H9 (cell line): ENCODE results near the gene GALNT12. TPM values are rescaled to one million over a fixed set of nuclear protein-coding genes. Genes with fewer than 3 reads are reported as not detected.

Experiments used
- DNase-seq: peaks from one replicate; pipeline ENCODE4 v3.0.0-alpha.2; 2017
- H2AFZ ChIP-seq: one replicate; pipeline ENCODE4 v1.6.1; 2013; ENCODE audit warnings: mild to moderate bottlenecking, low read length, control low read depth, moderate library complexity
- H2AK5ac ChIP-seq: 2 replicates; pipeline ENCODE4 v1.6.1; 2013; ENCODE audit warnings: low read length, control low read depth, mixed read lengths; ENCODE audit not compliant: insufficient read length
- H2BK120ac ChIP-seq: one replicate; pipeline ENCODE4 v1.6.1; 2013; ENCODE audit warnings: low read depth, mild to moderate bottlenecking, low read length, control low read depth, inconsistent platforms; ENCODE audit not compliant: poor library complexity, severe bottlenecking
- H2BK12ac ChIP-seq: 2 replicates; pipeline ENCODE4 v1.6.1; 2013; ENCODE audit warnings: low read length, control low read depth, mixed read lengths, low read depth; ENCODE audit not compliant: insufficient read length
- H2BK15ac ChIP-seq: 2 replicates; pipeline ENCODE4 v1.6.1; 2013; ENCODE audit warnings: low read depth, low read length, control low read depth
- H2BK20ac ChIP-seq: one replicate; pipeline ENCODE4 v1.6.1; 2013; ENCODE audit warnings: low read depth, mild to moderate bottlenecking, low read length, control low read depth, inconsistent platforms; ENCODE audit not compliant: poor library complexity, severe bottlenecking
- H2BK5ac ChIP-seq: 2 replicates; pipeline ENCODE4 v1.6.1; 2013; ENCODE audit warnings: low read length, control low read depth, mixed read lengths; ENCODE audit not compliant: insufficient read length
- H3K14ac ChIP-seq: 2 replicates; pipeline ENCODE4 v1.6.1; 2013; ENCODE audit warnings: low read length, control low read depth; ENCODE audit not compliant: insufficient read depth
- H3K18ac ChIP-seq: 2 replicates; pipeline ENCODE4 v1.6.1; 2013; ENCODE audit warnings: low read depth, mild to moderate bottlenecking, mixed read lengths, low read length, control low read depth; ENCODE audit not compliant: insufficient read length
- H3K23ac ChIP-seq: 2 replicates; pipeline ENCODE4 v1.6.1; 2013; ENCODE audit warnings: low read length, control low read depth, mixed read lengths, low read depth; ENCODE audit not compliant: insufficient read length
- H3K23me2 ChIP-seq: 2 replicates; pipeline ENCODE4 v1.6.1; 2013; ENCODE audit warnings: low read depth, mild to moderate bottlenecking, mixed read lengths, low read length, control low read depth; ENCODE audit not compliant: insufficient read length, poor library complexity, severe bottlenecking
- H3K27ac ChIP-seq: 2 replicates; pipeline ENCODE4 v1.5.1; 2013; ENCODE audit warnings: low read length, control low read depth, mixed read lengths, low read depth; ENCODE audit not compliant: insufficient read length
- H3K27me3 ChIP-seq: 2 replicates; pipeline ENCODE4 v1.6.1; 2013; ENCODE audit warnings: low read length, control low read depth, inconsistent platforms; ENCODE audit not compliant: insufficient read depth
- H3K4ac ChIP-seq: 2 replicates; pipeline ENCODE4 v1.6.1; 2013; ENCODE audit warnings: low read depth, mild to moderate bottlenecking, control low read depth, inconsistent platforms, low read length, moderate library complexity
- H3K4me1 ChIP-seq: 2 replicates; pipeline ENCODE4 v1.6.1; 2013; ENCODE audit warnings: low read length, control low read depth, inconsistent platforms; ENCODE audit not compliant: insufficient read depth
- H3K4me2 ChIP-seq: 2 replicates; pipeline ENCODE4 v1.6.1; 2013; ENCODE audit warnings: low read length, control low read depth, mixed read lengths; ENCODE audit not compliant: insufficient read length, insufficient read depth
- H3K56ac ChIP-seq: 2 replicates; pipeline ENCODE4 v1.6.1; 2013; ENCODE audit warnings: low read depth, mild to moderate bottlenecking, mixed read lengths, low read length, control low read depth; ENCODE audit not compliant: insufficient read length
- H3K79me1 ChIP-seq: 2 replicates; pipeline ENCODE4 v1.6.1; 2013; ENCODE audit warnings: low read depth, mild to moderate bottlenecking, moderate library complexity, low read length, control low read depth, inconsistent platforms; ENCODE audit not compliant: insufficient read depth, poor library complexity, severe bottlenecking
- H3K79me2 ChIP-seq: 2 replicates; pipeline ENCODE4 v1.6.1; 2013; ENCODE audit warnings: low read length, control low read depth, inconsistent platforms; ENCODE audit not compliant: insufficient read depth
- H3K9ac ChIP-seq: 2 replicates; pipeline ENCODE4 v1.6.1; 2013; ENCODE audit warnings: low read length, control low read depth, mixed read lengths; ENCODE audit not compliant: insufficient read length; ENCODE audit errors: extremely low read depth
- H3K9me3 ChIP-seq: one replicate; pipeline ENCODE4 v1.6.1; 2013; ENCODE audit warnings: low read depth, low read length, inconsistent platforms; ENCODE audit not compliant: control insufficient read depth
- H3T11ph ChIP-seq: one replicate; pipeline ENCODE4 v1.6.1; 2013; ENCODE audit warnings: mild to moderate bottlenecking, low read length, control low read depth, inconsistent platforms
- H4K20me1 ChIP-seq: one replicate; pipeline ENCODE4 v1.6.1; 2013; ENCODE audit not compliant: control insufficient read depth, insufficient read length, insufficient read depth
- H4K5ac ChIP-seq: 2 replicates; pipeline ENCODE4 v1.6.1; 2013; ENCODE audit warnings: low read depth, mild to moderate bottlenecking, mixed read lengths, low read length, control low read depth; ENCODE audit not compliant: insufficient read length
- H4K8ac ChIP-seq: replicated peaks from 2 replicates; pipeline ENCODE4 v1.6.1; 2013; ENCODE audit warnings: low read length, control low read depth, mixed read lengths, low read depth; ENCODE audit not compliant: insufficient read length
- H4K91ac ChIP-seq: 2 replicates; pipeline ENCODE4 v1.6.1; 2013; ENCODE audit warnings: low read depth, mild to moderate bottlenecking, moderate library complexity, mixed read lengths, low read length, control low read depth; ENCODE audit not compliant: insufficient read length
- H3K27ac Mint-ChIP-seq, 3 experiments: 2 replicates in 2 of 3; 3 replicates in 1 of 3; pipeline ENCODE4 v1.8.0; 2020 to 2021; ENCODE audit warnings: mixed read lengths in 3 of 3, mild to moderate bottlenecking in 1 of 3, moderate library complexity in 1 of 3
- H3K27me3 Mint-ChIP-seq: 2 replicates; pipeline ENCODE4 v1.8.0; 2021; ENCODE audit warnings: low read depth, mild to moderate bottlenecking, moderate library complexity, mixed read lengths
- H3K36me3 Mint-ChIP-seq, 3 experiments: 2 replicates in 2 of 3; 3 replicates in 1 of 3; pipeline ENCODE4 v1.8.0; 2020 to 2021; ENCODE audit warnings: low read depth in 3 of 3, mixed read lengths in 3 of 3; ENCODE audit not compliant: insufficient read depth in 1 of 3
- H3K4me1 Mint-ChIP-seq, 2 experiments: 2 replicates each; pipeline ENCODE4 v1.8.0; 2020; ENCODE audit warnings: mixed read lengths in 2 of 2
- H3K4me3 Mint-ChIP-seq, 2 experiments: 2 replicates in 1 of 2; 3 replicates in 1 of 2; pipeline ENCODE4 v1.8.0; 2020 to 2021; ENCODE audit warnings: mild to moderate bottlenecking in 2 of 2, mixed read lengths in 2 of 2, moderate library complexity in 1 of 2
- H3K9me3 Mint-ChIP-seq, 2 experiments: 2 replicates in 1 of 2; 3 replicates in 1 of 2; pipeline ENCODE4 v1.8.0; 2020; ENCODE audit warnings: mild to moderate bottlenecking in 2 of 2, mixed read lengths in 2 of 2, moderate library complexity in 1 of 2
- CTCF ChIP-seq: fragments of 200-600 bp; sonication (generic); conservative IDR thresholded peaks from 3 replicates; pipeline ENCODE4 v1.8.0; 2021; ENCODE audit warnings: antibody characterized with exemption, mild to moderate bottlenecking
- WGBS: extraction: QIAGEN DNeasy Blood & Tissue Kit; methylation state at CpG from one replicate; pipeline ENCODE4 v1.1.7; 2013; ENCODE audit warnings: missing lambda C conversion rate, low lambda C conversion rate, mixed read lengths; ENCODE audit not compliant: insufficient read length; ENCODE audit errors: extremely low coverage; 5-methylcytosine and 5-hydroxymethylcytosine counted together
- total RNA-seq: library from RNA; stranded (reverse); gene quantifications from 2 replicates; pipeline ENCODE4 v1.2.1, GENCODE V29; 2021

Gene GALNT12
- total RNA-seq, 1 experiment from 2014 or later: 18.0 TPM

- H3K18ac ChIP-seq: no peak overlapping the region
- H4K91ac ChIP-seq: no peak overlapping the region
- H4K5ac ChIP-seq: no peak overlapping the region
- H3K23ac ChIP-seq: no peak overlapping the region
- no peak overlapping the region for H2BK15ac ChIP-seq
- no peak overlapping the region for H2BK5ac ChIP-seq
- no peaks in the 10 kb centered on the region for H3K23me2 ChIP-seq
- H3K9me3 ChIP-seq: no peaks in the 10 kb centered on the region
- TF ChIP-seq CTCF: no peak
- H4K20me1 ChIP-seq: no peaks in the 10 kb centered on the region
- no peak overlapping the region for H3K56ac ChIP-seq
- no peak for DNase-seq
- Mint-ChIP-seq H3K27me3 (peaks cover 2% of the 10 kb centered on the region), H3K9me3 (peaks cover 6 to 12% of the 10 kb centered on the region in 2 experiments; a peak in 4 of 5 replicates), H3K27ac (no peak overlapping the region), H3K4me1 (no peaks in the 10 kb centered on the region), H3K36me3 (no peaks in the 10 kb centered on the region), H3K4me3 (no peak overlapping the region)
- no peak overlapping the region for H2AK5ac ChIP-seq
- no peaks in the 10 kb centered on the region for H3K4me1 ChIP-seq
- no peak overlapping the region for H4K8ac ChIP-seq
- no peak overlapping the region for H3K9ac ChIP-seq
- H2BK12ac ChIP-seq: no peak overlapping the region
- H3K14ac ChIP-seq: no peak overlapping the region
- H3T11ph ChIP-seq: no peak overlapping the region
- H3K79me2 ChIP-seq: no peaks in the 10 kb centered on the region
- H3K27ac ChIP-seq: no peak overlapping the region
- H3K4ac ChIP-seq: no peak overlapping the region
- no peak overlapping the region for H3K4me2 ChIP-seq
- H2AFZ ChIP-seq: no peak overlapping the region
- WGBS: no CpG with 5 or more reads among the region's 4 CpGs
- no peak overlapping the region for H2BK120ac ChIP-seq
- no peaks in the 10 kb centered on the region for H3K27me3 ChIP-seq
- H3K79me1 ChIP-seq: no peaks in the 10 kb centered on the region
- no peak overlapping the region for H2BK20ac ChIP-seq
Observed at GRCh38 chr9:98899408-98900056, 92.1 kb downstream of the GALNT12 start.

Other genes with a start within 250 kb of the GALNT12 start
- 0.66 and 0.94 TPM in 2 replicates for gene GABBR2, start 98.7 kb upstream of the GALNT12 start, total RNA-seq
- 44.5 and 46.3 TPM in 2 replicates for gene ANKS6, start 11.1 kb upstream of the GALNT12 start, total RNA-seq
- gene COL15A1, start 136.2 kb downstream of the GALNT12 start, total RNA-seq: 0.15 TPM in 1 of 2 replicates, not detected in the other